GM21723 (cell line): ENCODE results near the gene SERPINE3.
A peak's percentile ranks its signal among the peaks of the same experiment; 100 is the strongest.

Source experiments
- ATAC-seq: cut with Tn5 transposase; IDR thresholded peaks from one replicate; pipeline ENCODE4 v1.9.1; 2021; ENCODE audit warnings: mild to moderate bottlenecking, moderate library complexity; ENCODE audit not compliant: unreplicated experiment

The SERPINE3 gene

DNA sequence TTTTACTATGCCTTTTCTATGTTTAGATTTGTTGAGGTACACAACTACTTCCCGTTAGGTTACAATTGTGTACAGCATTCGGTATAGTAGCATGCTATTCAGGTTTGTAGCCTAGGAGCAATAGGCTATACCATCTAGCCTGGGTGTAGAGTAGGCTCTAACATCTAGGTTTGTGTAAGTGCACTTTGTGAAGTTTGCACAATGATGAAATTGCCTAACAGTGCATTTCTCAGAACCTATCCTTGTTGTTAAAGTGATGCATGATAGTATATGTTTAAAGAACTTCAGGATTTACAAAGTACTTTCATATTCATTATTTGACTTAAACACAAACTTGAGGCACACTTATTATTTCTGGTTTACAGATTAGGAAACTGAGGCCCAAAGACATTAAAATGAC lies 11.5 kb upstream of the SERPINE3 start:
- no peak for ATAC-seq

DNA sequence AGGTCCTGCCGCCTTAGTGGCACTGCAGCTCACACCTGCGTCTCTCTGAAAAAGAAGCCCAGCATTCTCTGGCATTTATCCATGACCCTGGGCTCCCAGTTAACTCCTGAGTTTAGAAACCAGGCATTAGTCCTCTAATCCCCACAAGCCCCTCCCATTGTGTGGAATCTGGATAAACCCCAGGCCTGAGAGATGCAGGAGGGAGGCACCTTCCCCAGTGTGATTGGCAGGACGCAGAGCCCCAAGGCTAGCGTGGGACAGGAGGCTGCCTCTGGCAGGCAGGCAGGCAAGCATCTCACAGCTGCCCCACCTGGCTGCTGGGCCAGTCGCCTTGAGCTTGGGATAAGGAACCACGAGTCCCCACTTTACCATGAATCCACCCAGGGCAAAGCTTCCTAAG lies 11.0 kb upstream of the SERPINE3 start:
- ATAC-seq = no peak

DNA sequence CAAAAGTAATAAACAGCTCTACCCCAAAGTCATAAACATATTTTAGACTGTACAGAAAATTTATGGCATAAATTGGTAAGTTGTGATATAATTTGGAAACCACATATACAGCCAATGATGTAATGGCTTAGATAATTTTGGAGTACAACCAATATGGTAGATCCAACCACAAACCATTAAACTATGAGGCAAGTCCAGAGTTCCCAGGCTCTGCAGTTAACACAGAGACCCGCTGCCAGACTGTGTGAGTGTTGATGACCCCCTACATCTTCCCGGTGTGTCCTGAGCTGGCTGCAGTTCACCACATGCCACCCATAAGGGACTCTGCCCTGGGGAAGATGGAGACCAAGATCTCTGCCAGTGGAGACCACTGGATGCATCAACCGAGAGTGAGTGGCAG lies 9.9 kb upstream of the SERPINE3 start:
- ATAC-seq = no peak

DNA sequence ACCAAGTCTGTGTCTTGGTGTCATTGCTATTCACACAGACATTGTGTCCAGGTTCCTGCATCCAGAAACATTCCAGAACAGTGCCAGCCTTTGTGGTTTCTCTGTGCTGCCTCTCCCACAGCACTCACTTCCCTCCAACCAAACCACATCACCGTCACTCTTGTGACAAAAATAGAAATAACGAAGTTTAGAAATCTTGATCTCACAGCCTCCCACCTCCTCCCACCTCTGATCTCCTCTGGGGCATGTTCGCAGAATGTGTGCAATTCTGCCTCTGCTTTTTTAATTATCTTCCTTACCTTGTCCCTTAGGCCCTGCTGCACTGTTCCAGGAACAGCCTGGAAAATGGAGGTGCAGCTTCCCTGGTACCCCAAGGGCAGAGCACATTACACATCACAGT lies 8.7 kb upstream of the SERPINE3 start:
- peak; percentile 61 for ATAC-seq

DNA sequence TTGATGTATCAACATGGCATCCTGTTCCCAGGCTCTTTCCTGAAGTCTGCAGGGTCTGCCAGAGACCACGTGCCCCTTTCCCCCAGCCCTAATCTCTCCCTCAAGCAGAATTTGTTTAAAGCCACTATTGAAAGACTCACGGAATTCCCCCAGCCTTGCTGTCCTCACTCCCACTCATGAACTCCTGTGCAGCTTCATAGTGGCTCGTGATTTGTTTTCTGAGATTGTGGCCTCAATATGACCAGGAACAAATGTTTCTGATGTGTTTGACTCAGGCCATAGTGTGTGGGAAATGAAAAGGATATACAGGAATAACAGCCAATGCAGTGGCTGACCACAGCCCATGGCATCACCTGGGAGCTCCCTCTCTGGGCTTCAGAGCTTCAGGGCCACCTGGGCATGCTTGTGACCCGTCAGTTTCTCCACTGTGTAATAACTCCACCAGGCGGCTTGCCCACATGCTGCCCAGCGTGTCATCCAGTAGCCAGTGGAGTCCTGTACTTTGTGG lies 8.1 kb upstream of the SERPINE3 start:
- ATAC-seq = peak; percentile 69

DNA sequence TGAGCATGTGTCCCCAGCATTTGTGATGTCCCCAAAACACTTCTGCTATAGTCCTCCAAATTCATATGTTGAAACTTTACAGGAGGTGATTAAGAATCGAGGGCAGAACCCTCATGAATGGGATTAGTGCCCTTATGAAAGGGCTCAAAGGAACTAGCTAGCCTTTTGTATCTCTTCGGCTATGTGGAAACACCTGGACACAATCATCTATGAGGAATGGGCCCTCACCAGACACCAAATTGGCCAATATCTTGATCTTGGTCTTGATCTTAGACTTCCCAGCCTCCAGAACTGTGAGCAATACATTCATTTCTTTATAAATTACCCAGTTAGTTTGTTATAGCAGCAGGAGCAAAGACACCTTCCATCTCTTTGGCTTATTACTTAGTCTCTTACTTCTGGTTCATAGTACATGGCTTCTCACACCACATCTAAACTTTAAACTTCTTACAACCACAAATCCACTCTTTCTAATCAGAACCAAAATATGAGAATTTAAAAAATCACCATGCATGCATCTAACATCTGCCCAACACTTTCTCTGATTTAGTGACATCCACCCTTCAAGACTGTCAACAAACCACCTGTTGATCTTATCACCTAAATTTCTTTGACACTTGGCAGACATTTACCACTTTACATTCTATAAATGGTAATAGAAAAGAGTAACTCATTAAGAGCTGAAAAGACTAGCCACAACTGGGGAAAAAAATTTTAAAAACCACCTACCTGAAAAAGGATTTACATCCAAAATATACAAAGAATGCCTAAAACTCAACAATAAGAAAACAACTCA lies 6.7 kb upstream of the SERPINE3 start:
- ATAC-seq = no peak

DNA sequence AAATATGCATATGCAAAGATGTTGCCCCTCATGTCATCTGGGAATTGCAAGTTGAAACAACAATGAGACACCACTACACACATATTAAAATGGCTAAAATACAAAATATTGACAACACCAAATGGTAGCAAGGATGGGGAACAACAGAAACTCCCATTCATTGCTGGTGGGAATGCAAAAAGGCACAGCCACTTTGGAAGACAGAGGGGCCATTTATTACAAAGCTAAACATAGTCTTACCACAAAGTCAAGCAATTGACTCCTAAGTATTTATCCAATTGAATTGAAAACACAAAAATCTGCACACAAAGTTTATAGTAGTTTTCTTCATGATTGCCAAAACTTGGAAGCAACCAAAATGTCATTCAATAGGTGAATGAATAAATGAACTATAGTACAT lies 6.1 kb upstream of the SERPINE3 start:
- ATAC-seq = no peak

DNA sequence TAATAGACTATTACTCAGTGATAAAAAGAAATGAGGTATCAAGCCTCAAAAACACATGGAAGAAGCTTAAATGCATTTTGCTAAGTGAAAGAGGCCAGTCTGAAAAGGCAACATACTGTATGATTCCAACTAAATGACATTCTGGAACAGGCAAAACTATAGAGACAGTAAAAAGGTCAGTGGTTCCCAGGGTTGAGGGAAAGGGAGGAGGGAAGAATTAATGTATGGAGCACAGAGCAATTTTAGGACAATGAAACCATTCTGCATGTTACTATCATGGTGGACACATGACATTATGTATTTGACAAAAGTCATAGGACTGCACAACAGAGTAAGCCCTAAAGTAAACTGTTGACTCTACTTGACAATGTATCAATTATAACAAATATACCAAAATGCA lies 5.7 kb upstream of the SERPINE3 start:
- no peak for ATAC-seq

DNA sequence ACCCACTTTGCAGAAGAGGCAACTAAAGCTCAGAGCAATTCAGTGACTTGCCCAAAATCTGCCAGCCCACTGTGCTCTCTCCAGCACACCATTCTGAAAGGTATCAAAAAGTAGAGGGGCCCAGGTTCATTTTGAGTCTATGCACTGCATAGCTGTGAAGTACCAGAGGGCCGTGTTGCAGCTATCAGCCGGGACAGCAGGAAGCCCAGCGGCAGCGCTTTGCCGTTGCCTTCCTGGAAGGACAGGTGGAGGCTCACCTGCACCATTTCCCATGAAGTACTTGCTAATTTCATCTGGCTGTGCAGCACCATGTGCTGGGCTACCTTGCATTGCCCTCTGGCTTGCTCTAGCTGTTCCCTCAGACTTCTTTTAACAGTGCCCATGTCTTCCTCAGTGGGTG lies 2.7 kb upstream of the SERPINE3 start:
- no peak for ATAC-seq

DNA sequence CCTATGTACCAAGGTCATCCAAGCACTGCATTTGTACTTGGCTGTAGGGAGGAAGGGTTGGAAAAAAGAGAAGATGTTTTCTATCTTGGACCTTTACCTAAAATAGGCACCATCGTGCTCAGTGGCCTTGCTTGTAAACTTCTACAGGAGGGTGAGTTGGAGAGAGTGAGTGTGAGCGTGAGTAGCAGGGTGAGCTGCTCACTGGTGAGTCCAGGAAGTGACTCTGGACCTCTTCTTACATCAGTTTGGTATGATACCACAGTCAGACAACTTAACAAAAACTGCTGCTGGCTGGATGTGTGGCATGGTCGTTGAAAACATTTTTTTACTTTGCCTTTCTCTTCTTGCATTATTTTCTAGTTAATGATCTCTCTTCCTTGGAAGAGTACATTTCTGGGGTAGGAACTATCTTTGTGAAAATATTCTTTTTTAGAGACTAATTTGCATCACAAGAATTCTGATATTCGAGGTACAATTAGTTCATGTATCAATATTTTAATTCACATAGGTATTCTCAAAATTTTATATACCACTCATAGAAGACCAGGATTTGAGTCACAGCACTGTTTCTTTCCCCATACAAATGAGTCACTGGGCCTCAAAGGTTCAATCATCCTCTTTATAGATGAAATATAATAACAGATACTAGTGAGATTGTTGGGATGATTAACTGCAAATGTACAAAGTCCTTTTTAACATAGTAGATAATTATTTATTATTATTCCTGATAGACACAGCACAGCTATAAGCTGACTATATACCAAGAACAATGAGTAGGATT lies 651 bp downstream of the SERPINE3 start:
- no peak for ATAC-seq

DNA sequence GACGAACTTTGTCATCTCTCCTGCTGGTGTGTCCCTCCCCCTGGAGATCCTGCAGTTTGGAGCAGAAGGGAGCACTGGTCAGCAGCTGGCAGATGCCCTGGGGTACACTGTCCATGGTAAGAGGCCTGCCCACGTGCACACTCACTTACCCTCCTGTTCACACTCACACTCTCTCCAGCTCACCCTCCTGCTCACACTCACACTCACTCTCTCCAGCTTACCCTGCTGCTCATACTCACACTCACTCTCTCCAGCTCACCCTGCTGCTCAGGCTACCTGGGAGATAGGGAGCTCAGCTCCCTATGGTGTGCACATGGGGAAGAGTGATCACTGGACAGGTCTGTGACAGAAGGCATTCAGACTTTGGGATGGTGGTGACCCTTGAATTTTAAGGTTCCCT lies 1.7 kb downstream of the SERPINE3 start:
- no peak for ATAC-seq

DNA sequence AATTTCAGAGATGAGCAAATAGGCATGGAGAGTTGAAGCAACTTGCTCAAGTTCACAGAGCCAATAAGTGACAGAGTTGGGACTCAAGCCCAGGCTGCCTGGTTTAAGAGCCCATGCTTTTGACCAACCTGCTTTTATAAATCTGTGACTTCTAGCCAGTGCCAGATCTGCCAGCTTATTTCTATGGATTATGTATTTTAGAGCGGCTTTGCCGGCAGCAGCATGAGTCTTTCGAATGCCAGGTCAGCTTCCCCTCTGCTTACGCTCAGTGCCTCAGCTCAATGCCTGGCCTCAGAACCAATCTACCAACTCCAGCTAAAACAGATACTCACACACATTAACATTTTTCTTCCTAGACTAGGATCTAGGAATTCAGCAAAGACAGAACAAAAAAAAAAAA lies 2.3 kb downstream of the SERPINE3 start:
- ATAC-seq = no peak

DNA sequence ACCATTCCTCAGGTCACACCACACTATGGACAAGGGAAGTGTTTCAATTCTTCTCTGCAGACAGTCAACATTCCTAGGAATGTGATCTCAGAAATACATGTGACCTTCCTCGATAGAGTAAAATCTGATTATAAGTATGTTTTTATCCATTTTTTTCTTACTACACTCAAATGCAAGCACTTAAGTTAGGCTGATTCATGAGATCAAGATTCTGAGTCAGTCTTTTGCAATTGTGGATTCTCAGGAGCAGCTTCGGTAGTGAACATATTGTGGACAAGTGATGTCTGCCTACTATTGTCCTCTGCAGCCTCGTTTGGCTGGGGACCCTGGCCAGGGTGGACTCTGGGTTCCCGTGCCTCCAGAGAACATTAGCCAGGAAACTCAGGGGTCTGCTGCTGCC lies 3.2 kb downstream of the SERPINE3 start:
- ATAC-seq = no peak

DNA sequence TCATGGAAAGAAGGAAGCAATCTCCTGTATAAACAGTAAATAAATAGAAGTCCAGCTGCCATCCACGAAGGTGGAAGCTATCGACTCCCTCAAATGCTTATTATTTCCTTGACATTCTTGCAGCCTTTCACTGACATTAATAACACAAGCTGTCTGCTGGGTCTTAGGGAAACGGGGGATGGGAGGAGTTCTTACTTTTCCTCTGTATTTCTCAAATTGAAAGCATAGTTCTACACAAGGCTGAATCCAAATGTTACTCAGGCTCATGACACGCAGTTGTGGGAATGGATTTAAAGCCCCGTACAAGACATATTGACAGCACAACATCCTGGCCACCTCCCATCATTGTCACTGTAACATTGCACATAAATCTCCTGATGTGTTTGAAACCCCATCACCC lies 4.0 kb downstream of the SERPINE3 start:
- no peak for ATAC-seq

DNA sequence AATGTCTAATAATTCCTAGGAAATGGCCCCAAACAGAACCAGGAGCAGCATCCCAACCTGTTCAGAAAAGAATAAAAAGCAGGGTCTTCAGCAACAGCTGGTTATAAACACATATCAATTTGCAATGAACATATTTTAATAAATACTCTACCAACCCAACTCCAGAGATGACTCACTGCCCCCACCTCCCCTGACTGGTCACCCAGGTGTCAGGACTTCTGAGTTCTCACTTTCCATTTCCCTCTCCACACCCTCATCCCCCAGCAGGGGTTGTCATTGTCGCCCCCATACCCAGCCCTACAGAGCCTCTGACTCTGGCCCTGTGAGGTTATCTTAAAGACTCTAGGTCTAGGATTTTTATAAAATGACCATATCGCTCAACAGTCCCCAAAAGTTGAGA lies 6.9 kb downstream of the SERPINE3 start:
- no peak for ATAC-seq

DNA sequence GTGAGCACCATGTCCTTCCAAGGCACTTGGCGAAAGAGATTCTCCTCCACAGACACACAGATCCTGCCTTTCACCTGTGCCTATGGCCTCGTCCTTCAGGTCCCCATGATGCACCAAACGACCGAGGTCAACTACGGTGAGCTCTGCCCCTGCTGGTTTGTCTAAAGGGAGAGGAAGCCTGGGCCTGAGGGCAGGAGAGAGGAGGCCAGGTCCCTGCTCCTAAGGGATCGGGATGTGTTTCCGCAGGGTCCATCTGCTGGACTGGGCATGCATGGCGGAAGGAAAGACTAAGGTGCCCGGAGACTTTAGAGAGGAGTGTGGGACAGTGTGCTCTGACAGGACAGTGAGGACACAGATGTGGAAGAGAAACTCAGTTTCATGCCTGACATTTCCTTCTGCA lies 7.6 kb downstream of the SERPINE3 start:
- no peak for ATAC-seq

DNA sequence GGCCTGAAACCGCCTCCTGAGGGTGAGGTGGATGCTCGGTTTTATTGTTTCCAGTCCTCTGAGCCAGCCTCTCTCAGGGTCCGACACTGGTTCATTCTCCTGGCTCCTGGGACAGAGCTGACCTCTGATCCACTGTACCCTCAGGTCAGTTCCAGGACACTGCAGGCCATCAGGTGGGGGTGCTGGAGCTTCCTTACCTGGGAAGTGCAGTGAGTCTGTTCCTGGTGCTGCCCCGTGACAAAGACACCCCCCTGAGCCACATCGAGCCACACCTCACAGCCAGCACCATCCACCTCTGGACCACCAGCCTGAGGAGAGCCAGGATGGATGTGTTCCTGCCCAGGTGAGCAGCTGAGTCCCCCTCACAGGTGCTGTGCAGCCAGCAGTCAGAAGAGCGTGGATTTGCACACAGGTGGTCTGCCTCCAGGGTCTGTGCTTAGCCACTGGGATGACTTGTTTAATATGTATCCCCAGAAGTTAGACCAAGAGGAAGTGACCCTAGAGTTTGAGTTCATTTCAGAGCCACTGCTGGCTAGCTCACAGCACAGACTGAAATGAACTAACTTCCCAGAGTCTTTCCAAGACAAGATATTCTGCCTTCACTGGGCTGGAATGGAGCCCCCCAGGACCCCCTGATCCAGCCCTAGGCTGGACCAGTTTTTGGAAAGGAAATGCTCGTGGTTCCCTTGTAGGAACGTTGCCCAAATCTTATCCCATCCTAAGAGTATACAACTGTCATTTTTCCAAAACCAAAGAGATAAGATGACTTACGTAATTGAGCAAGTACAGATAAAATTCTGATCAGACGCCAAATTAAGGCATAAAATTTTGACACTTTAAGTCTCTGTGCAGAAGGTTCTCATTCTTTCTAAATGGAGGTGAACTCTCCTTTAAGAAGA lies 8.8 kb downstream of the SERPINE3 start:
- ATAC-seq = no peak

DNA sequence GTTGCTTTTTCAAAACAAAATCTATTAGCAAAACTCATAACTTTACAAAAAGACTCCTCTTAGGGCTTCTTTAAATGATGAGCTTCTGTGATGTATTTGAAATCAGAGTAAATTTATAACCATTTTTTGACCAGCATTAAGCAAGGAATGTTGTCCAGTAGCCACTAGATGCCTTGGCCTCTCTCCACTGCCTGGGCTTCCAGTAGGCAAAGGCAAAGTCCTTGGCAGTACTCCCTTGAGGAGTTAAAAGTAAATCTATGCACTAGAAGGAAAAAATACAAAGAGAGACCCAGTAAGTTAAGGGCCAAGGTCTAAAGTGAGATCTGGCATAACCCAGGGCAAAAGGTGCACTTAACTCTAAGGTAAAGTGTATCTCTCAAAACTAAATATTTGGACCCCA lies 9.5 kb downstream of the SERPINE3 start:
- ATAC-seq = no peak

DNA sequence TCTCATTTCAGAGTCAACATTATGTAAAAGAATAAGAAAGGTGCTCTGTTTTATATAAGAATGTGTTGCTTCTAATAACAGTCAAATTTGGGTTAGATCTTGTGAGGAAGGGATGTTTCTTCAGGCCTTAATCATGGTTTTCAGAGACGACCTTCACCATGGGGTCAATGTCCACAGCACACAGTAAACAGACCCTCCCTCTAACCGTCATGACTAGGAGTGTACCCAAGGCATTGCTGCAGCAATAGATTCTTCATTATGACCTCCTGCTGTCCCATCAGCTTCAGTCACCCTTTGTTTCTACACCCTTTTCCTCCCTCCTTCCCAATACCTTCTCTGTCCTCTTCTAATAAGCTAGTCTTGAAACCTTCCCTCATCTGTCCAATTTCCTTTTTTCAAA lies 15.7 kb downstream of the SERPINE3 start:
- no peak for ATAC-seq

DNA sequence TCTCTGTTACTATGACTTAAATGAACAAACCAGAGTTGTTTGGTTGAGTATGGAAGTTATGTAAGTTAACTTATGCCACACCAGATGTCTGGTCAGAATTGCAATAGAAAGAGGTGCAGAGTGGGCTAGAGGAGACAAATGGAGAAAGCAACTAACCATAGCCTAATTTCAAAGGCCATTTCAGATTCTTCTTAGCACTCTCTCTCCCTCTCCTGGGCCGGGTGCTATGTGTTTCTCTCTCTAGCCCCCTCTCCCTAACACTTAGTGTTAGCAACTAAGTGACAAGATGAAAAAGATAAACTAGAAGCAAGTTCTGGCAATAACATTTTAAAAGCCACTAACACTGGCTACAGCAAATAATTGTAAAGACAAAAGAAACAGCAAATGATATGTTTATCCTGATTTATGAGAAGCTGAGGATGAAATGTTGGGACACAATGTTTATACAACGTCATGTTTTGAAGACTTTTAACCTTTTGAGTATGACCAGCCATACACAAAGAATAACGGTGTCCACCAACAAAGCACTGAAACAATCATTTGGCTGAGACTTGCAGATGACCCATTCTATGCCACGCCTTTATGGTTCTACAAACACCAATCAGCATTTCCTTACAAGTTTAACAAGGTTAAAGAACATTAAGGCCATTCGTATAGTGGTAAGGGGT lies 18.6 kb downstream of the SERPINE3 start:
- ATAC-seq = no peak

DNA sequence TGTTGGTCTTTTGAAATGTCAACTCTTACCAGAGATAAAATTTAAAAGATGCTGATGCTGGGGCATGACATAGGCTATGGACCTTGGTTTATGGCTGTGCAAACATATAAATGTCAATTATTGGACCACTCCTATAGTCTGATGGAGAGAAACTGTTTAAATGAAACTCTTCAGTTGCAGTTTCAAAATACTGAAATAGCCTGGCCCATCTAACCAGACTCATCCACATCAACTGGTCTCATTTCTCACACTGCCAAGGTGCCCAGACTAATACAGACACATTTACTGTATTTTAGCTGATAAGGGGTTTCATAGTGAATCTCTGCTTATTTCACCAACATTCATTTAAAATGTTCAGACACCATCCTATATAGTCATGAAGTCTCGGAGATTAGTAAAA lies 19.9 kb downstream of the SERPINE3 start:
- no peak for ATAC-seq
